T-helper 2 cell treated with Interferon-gamma antibody and Interleukin-4, amounts not matched to agents 5 μg/mL and 100 μg/mL, for 36 hours (primary cell): ENCODE data around the gene KCNAB3.

Source experiments
- DNase-seq: peaks from one replicate; pipeline ENCODE4 v3.0.0; 2021; ENCODE audit warnings: low spot score
- H3K27ac Mint-ChIP-seq: one replicate; pipeline ENCODE4 v1.8.0; 2021; ENCODE audit warnings: mild to moderate bottlenecking, mixed read lengths
- H3K27me3 Mint-ChIP-seq: one replicate; pipeline ENCODE4 v1.8.0; 2021; ENCODE audit warnings: low read depth, mixed read lengths
- H3K36me3 Mint-ChIP-seq: one replicate; pipeline ENCODE4 v1.8.0; 2021; ENCODE audit warnings: low read depth, mixed read lengths
- H3K4me1 Mint-ChIP-seq: one replicate; pipeline ENCODE4 v1.8.0; 2021; ENCODE audit warnings: low read depth, mixed read lengths
- H3K4me3 Mint-ChIP-seq: one replicate; pipeline ENCODE4 v1.8.0; 2022; ENCODE audit warnings: mild to moderate bottlenecking, moderate library complexity, mixed read lengths
- H3K9me3 Mint-ChIP-seq: one replicate; pipeline ENCODE4 v1.8.0; 2021; ENCODE audit warnings: mixed read lengths

KCNAB3 gene

GRCh38 chr17:7897773-7898172, 31.9 kb downstream of the KCNAB3 start:
- Mint-ChIP-seq H3K4me3 (no peak overlapping the region), H3K27ac (no peak overlapping the region), H3K36me3 (peaks cover 87% of the 10 kb centered on the region), H3K27me3 (no peaks in the 10 kb centered on the region), H3K9me3 (no peaks in the 10 kb centered on the region), H3K4me1 (peaks cover 8% of the 10 kb centered on the region)
- DNase-seq: no peak

GRCh38 chr17:7897090-7897489, 32.6 kb downstream of the KCNAB3 start:
- no peak overlapping the region for H3K4me3 Mint-ChIP-seq
- H3K4me1 Mint-ChIP-seq: peaks cover 8% of the 10 kb centered on the region
- H3K27me3 Mint-ChIP-seq: no peaks in the 10 kb centered on the region
- no peak for DNase-seq
- no peak overlapping the region for H3K27ac Mint-ChIP-seq
- no peaks in the 10 kb centered on the region for H3K9me3 Mint-ChIP-seq
- H3K36me3 Mint-ChIP-seq: peaks cover 83% of the 10 kb centered on the region

GRCh38 chr17:7894866-7895265, 34.8 kb downstream of the KCNAB3 start:
- Mint-ChIP-seq H3K9me3 (no peaks in the 10 kb centered on the region), H3K4me1 (peaks cover 12% of the 10 kb centered on the region), H3K4me3 (no peak overlapping the region), H3K27me3 (no peaks in the 10 kb centered on the region), H3K36me3 (peaks cover 82% of the 10 kb centered on the region), H3K27ac (no peak overlapping the region)
- DNase-seq: no peak

- H3K36me3 Mint-ChIP-seq: peaks cover 81% of the 10 kb centered on the region
- peaks cover 16% of the 10 kb centered on the region for H3K4me1 Mint-ChIP-seq
- no peaks in the 10 kb centered on the region for H3K27me3 Mint-ChIP-seq
- no peak for DNase-seq
- H3K27ac Mint-ChIP-seq: no peak overlapping the region
- no peaks in the 10 kb centered on the region for H3K9me3 Mint-ChIP-seq
- no peak overlapping the region for H3K4me3 Mint-ChIP-seq
Measured at GRCh38 chr17:7894226-7894625, 35.4 kb downstream of the KCNAB3 start.

- no peak overlapping the region for H3K4me3 Mint-ChIP-seq
- H3K9me3 Mint-ChIP-seq: no peaks in the 10 kb centered on the region
- peaks cover 16% of the 10 kb centered on the region for H3K4me1 Mint-ChIP-seq
- H3K36me3 Mint-ChIP-seq: peaks cover 72% of the 10 kb centered on the region
- H3K27ac Mint-ChIP-seq: no peak overlapping the region
- no peaks in the 10 kb centered on the region for H3K27me3 Mint-ChIP-seq
- no peak for DNase-seq
Measured at GRCh38 chr17:7893187-7893880, 36.3 kb downstream of the KCNAB3 start.

GRCh38 chr17:7889166-7889955, 40.3 kb downstream of the KCNAB3 start:
- H3K9me3 Mint-ChIP-seq: no peaks in the 10 kb centered on the region
- no peak overlapping the region for H3K27ac Mint-ChIP-seq
- peaks cover 45% of the 10 kb centered on the region for H3K36me3 Mint-ChIP-seq
- DNase-seq: no peak
- no peak overlapping the region for H3K4me3 Mint-ChIP-seq
- H3K4me1 Mint-ChIP-seq: peaks cover 13% of the 10 kb centered on the region
- H3K27me3 Mint-ChIP-seq: no peaks in the 10 kb centered on the region

DNA sequence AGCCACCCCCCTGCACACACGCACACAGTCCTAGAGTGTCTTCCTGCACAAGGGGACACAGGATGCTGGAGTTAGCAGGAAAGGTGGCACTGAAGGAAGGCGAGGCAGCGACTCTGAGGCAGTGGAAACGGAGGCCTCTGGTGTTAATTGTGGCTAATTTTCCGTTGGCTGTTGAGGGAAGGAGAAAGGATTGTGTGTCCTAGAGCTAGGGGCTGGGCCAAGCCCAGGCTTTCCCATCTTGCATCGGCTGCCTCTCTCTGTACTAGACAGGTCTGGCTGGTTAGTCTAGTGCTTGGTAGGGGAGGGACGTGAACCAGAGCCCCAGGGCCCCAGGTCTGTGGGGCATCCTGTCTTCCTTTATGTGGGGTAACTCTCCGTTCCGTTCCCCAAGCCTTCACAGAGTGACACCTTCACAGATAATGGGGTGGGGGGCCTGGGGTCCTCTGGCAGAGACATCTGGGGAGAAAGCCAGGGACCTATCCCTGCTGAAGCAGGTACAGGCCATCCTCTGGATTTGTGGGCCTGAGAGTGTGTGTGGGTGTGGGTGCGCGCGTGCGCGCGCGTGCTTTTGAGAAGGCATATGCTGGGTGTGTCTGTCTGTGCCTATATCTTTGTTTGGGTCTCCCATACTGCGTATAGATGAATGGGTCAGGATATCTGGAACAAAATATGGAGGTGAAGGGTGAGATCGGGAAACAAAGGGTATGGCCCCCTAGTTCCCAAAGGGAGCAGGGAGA, 41.3 kb downstream of the KCNAB3 start, which contains the start of gene CHD3:
Gene CHD3 (plus strand): TSS at position 606 of the 737 bp plus-strand sequence. CDS start 212 bp downstream, outside the sequence.
- Mint-ChIP-seq H3K27me3 (no peaks in the 10 kb centered on the region), H3K27ac (no peak within 1 kb of the TSS), H3K4me3 (no peak within 1 kb of the TSS), H3K4me1 (peaks cover 13% of the 10 kb centered on the region), H3K9me3 (no peaks in the 10 kb centered on the region), H3K36me3 (peaks cover 35% of the 10 kb centered on the region)
- DNase-seq: peak; percentile 69

DNA sequence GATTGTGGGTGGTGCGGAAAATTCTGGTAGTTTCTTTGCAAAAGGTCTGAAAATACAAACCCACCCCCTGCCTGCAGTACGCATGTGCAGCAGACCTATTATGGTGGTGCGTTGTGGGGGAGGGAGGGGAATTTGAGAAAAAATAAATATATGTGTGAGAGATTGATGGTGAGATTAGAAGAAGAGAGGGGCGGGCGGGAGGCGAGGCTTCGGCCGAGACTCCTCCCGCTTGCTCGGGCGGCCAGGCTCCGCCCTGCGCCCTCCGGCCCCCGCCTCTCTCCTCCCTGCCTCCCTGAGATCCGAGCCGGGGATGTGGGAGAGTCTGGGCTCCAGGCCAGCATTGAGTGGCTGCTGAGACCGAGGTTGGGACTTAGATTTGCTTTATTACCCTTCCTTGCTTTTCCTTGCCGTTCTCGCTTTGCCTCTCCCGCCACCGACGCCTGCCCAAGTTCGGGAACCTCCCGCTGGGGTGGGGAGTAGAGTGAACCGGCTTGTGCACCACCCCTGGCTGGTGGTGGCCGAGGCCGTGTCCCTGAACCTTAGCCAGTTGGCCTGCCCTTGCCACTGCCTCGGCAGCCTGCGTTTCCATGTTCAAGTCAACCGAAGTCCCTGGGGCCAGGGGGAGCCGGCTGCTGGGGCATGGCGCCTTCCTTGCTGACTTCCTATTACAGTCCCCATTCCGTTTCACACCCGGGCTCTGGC, 42.0 kb downstream of the KCNAB3 start:
- H3K4me3 Mint-ChIP-seq: no peak overlapping the region
- H3K4me1 Mint-ChIP-seq: peaks cover 13% of the 10 kb centered on the region
- H3K9me3 Mint-ChIP-seq: no peaks in the 10 kb centered on the region
- no peak overlapping the region for H3K27ac Mint-ChIP-seq
- peak; percentile 90 for DNase-seq
- H3K36me3 Mint-ChIP-seq: peaks cover 31% of the 10 kb centered on the region
- no peaks in the 10 kb centered on the region for H3K27me3 Mint-ChIP-seq

- Mint-ChIP-seq H3K9me3 (no peaks in the 10 kb centered on the region), H3K4me1 (peaks cover 13% of the 10 kb centered on the region), H3K27ac (no peak overlapping the region), H3K4me3 (no peak overlapping the region), H3K27me3 (no peaks in the 10 kb centered on the region), H3K36me3 (peaks cover 29% of the 10 kb centered on the region)
- no peak for DNase-seq
Measured at GRCh38 chr17:7887038-7887481, 42.6 kb downstream of the KCNAB3 start.

- H3K4me1 Mint-ChIP-seq: peaks cover 13% of the 10 kb centered on the region
- H3K9me3 Mint-ChIP-seq: no peaks in the 10 kb centered on the region
- no peak overlapping the region for H3K4me3 Mint-ChIP-seq
- no peaks in the 10 kb centered on the region for H3K27me3 Mint-ChIP-seq
- peaks cover 26% of the 10 kb centered on the region for H3K36me3 Mint-ChIP-seq
- peak; percentile 45 for DNase-seq
- H3K27ac Mint-ChIP-seq: no peak overlapping the region
Measured at GRCh38 chr17:7886227-7887037, 43.2 kb downstream of the KCNAB3 start.

GRCh38 chr17:7885367-7886226, 44.1 kb downstream of the KCNAB3 start:
- no peak overlapping the region for H3K4me3 Mint-ChIP-seq

More at GRCh38 chr17:7885367-7886226, 44.1 kb downstream of the KCNAB3 start:
- Mint-ChIP-seq H3K36me3 (peaks cover 18% of the 10 kb centered on the region), H3K27me3 (no peaks in the 10 kb centered on the region), H3K27ac (no peak overlapping the region), H3K4me1 (peaks cover 11% of the 10 kb centered on the region), H3K9me3 (no peaks in the 10 kb centered on the region)
- DNase-seq: peak; percentile 44
